K562 (cell line): Measurements from ENCODE around the gene SRP54. TPM values are rescaled to one million over a fixed set of nuclear protein-coding genes. Genes with fewer than 3 reads are reported as not detected.

Source experiments
- ATAC-seq: fragments of 200-7000 bp; cut with Tn5 transposase; 3 replicates; pipeline ENCODE4 v1.9.1; 2020; ENCODE audit warnings: moderate library complexity
- BruUV-seq: library from RNA; stranded (reverse); fragments of 400-500 nt; replicated peaks from 2 replicates; lab custom pipeline; 2021; lab: Mats Ljungman, UMichigan
- CTCF ChIA-PET: fragments of 300-600 bp; formaldehyde crosslinking; extraction: SDS; loops from one replicate; lab custom pipeline; 2021; ENCODE audit warnings: low intra/inter-chr PET ratio; lab: Yijun Ruan, JAX
- POLR2A ChIA-PET: fragments of 300-600, 350-650 bp; sonication (Branson Sonifier 250); formaldehyde crosslinking; extraction: SDS; loops from one replicate; lab custom pipeline; 2021; ENCODE audit warnings: antibody characterized with exemption, inconsistent platforms; lab: Yijun Ruan, JAX
- DNase-seq, 4 experiments: peaks; one replicate each; pipeline versions ENCODE4 v3.0.0 to v3.0.0-alpha.2; 2011 to 2018; ENCODE audit warnings: low spot score in 3 of 4, mixed read lengths in 3 of 4; ENCODE audit errors: extremely low read depth in 1 of 4
- FAIRE-seq: peaks from 2 replicates; lab custom pipeline; 2011; peaks lifted over from hg19 to GRCh38; lab: Jason Lieb, UNC
- H2AFZ ChIP-seq: 2 replicates; pipeline ENCODE4 v1.6.0; 2011; ENCODE audit warnings: low read depth, low read length, control low read depth, inconsistent platforms
- H3K27ac ChIP-seq: fragments of 200-600 bp; 3 replicates; pipeline ENCODE4 v1.8.0; 2011; ENCODE audit warnings: low read depth, mild to moderate bottlenecking, control low read depth, inconsistent platforms, low read length, moderate library complexity, mixed read lengths; ENCODE audit errors: extremely low read depth
- H3K27me3 ChIP-seq, 2 experiments: fragments of 300-600 bp in 1 of 2; 2 replicates in 1 of 2; 3 replicates in 1 of 2; pipeline versions ENCODE4 v1.6.0 to v1.8.0; 2011; ENCODE audit warnings: inconsistent platforms in 2 of 2, low read length in 2 of 2, mild to moderate bottlenecking in 1 of 2, mixed read lengths in 1 of 2, moderate library complexity in 1 of 2; ENCODE audit not compliant: control insufficient read depth in 2 of 2, insufficient read depth in 2 of 2
- H3K36me3 ChIP-seq: fragments of 300-600 bp; 3 replicates; pipeline ENCODE4 v1.8.0; 2011; ENCODE audit warnings: mild to moderate bottlenecking, low read length, inconsistent platforms; ENCODE audit not compliant: control insufficient read depth, insufficient read depth
- H3K4me1 ChIP-seq, 2 experiments: fragments of 200-600 bp in 1 of 2; replicated peaks in 1 of 2; 2 replicates in 1 of 2; 3 replicates in 1 of 2; pipeline versions ENCODE4 v1.5.1 to v1.8.0; 2011; ENCODE audit warnings: inconsistent platforms in 2 of 2, low read length in 2 of 2, mild to moderate bottlenecking in 1 of 2, mixed read lengths in 1 of 2, moderate library complexity in 1 of 2; ENCODE audit not compliant: control insufficient read depth in 2 of 2, insufficient read depth in 2 of 2
- H3K4me2 ChIP-seq: 2 replicates; pipeline ENCODE4 v1.6.1; 2011; ENCODE audit warnings: low read length, control low read depth, inconsistent platforms, mixed read lengths; ENCODE audit not compliant: insufficient read depth
- H3K4me3 ChIP-seq: fragments of 200-600 bp; sonication (generic), shearing (Covaris generic); 2 replicates; pipeline ENCODE4 v1.5.1; 2016; ENCODE audit warnings: control low read depth, inconsistent platforms
- H3K79me2 ChIP-seq: fragments of 200-600 bp; 3 replicates; pipeline ENCODE4 v1.8.0; 2011; ENCODE audit warnings: low read length, inconsistent platforms; ENCODE audit not compliant: control insufficient read depth, insufficient read depth
- H3K9ac ChIP-seq, 2 experiments: 2 replicates each; pipeline versions ENCODE4 v1.6.0 to v1.6.1; 2011; ENCODE audit warnings: low read depth in 2 of 2, low read length in 2 of 2, control low read depth in 1 of 2, inconsistent platforms in 1 of 2, mild to moderate bottlenecking in 1 of 2, mixed read lengths in 1 of 2; ENCODE audit not compliant: insufficient read depth in 1 of 2
- H3K9me1 ChIP-seq: one replicate; pipeline ENCODE4 v1.6.0; 2011; ENCODE audit warnings: inconsistent platforms, mild to moderate bottlenecking, low read length, moderate library complexity; ENCODE audit not compliant: control insufficient read depth, insufficient read depth
- H3K9me3 ChIP-seq: replicated peaks from 2 replicates; pipeline ENCODE4 v1.5.1; 2011; ENCODE audit warnings: low read depth, low read length, inconsistent platforms; ENCODE audit not compliant: control insufficient read depth, insufficient read depth
- H4K20me1 ChIP-seq: replicated peaks from 2 replicates; pipeline ENCODE4 v1.6.1; 2011; ENCODE audit warnings: low read length, inconsistent platforms, mixed read lengths; ENCODE audit not compliant: control insufficient read depth, insufficient read depth
- ADNP ChIP-seq: fragments of 200-800 bp; sonication (Bioruptor generic); IDR thresholded peaks from 2 replicates; pipeline ENCODE4 v1.6.1; 2016; ENCODE audit warnings: missing genetic modification characterization, missing compliant biosample characterization
- ATF1 ChIP-seq, 2 experiments: fragments of 450-650 bp in 1 of 2; IDR thresholded peaks; 2 replicates each; pipeline ENCODE4 v1.6.1; 2016; ENCODE audit warnings: missing compliant biosample characterization in 1 of 2, missing genetic modification characterization in 1 of 2
- ATF7 ChIP-seq: fragments of 450-650 bp; IDR thresholded peaks from 2 replicates; pipeline ENCODE4 v1.7.1; 2014; ENCODE audit warnings: mild to moderate bottlenecking, moderate library complexity
- BRD9 ChIP-seq: fragments of 450-650 bp; IDR thresholded peaks from 2 replicates; pipeline ENCODE4 v1.6.1; 2018; ENCODE audit warnings: low read depth; ENCODE audit not compliant: partially characterized antibody
- CBX3 ChIP-seq, 2 experiments: IDR thresholded peaks; 1 replicate in 1 of 2; 2 replicates in 1 of 2; pipeline ENCODE4 v1.6.1; 2012; ENCODE audit warnings: inconsistent platforms in 2 of 2, low read length in 2 of 2, borderline replicate concordance in 1 of 2, control low read depth in 1 of 2
- EGR1 ChIP-seq: fragments of 450-650 bp; conservative IDR thresholded peaks from 2 replicates; pipeline ENCODE4 v1.6.1; 2017; ENCODE audit warnings: mild to moderate bottlenecking
- FOXK1 ChIP-seq: sonication (generic); formaldehyde crosslinking; IDR thresholded peaks from 2 replicates; pipeline ENCODE4 v1.8.0; 2022; ENCODE audit warnings: missing genetic modification reagents, mild to moderate bottlenecking, borderline replicate concordance
- GMEB1 ChIP-seq: fragments of 250-450 bp; sonication (Bioruptor Pico); IDR thresholded peaks from 2 replicates; pipeline ENCODE4 v1.4.0; 2020; ENCODE audit warnings: mild to moderate bottlenecking
- ILK ChIP-seq: fragments of 450-650 bp; IDR thresholded peaks from 2 replicates; pipeline ENCODE4 v1.6.1; 2016; ENCODE audit warnings: missing genetic modification characterization, low read depth, mild to moderate bottlenecking, missing compliant biosample characterization, moderate library complexity, borderline replicate concordance
- MYNN ChIP-seq, 2 experiments: sonication (generic); formaldehyde crosslinking in 1 of 2; IDR thresholded peaks; 2 replicates each; pipeline versions ENCODE4 v1.5.0 to v1.6.1; 2016 to 2020; ENCODE audit warnings: antibody characterized with exemption in 1 of 2, missing genetic modification reagents in 1 of 2
- NONO ChIP-seq, 2 experiments: fragments of 200-400 bp in 1 of 2; fragments of 450-650 bp in 1 of 2; formaldehyde crosslinking in 1 of 2; IDR thresholded peaks; 2 replicates each; pipeline ENCODE4 v1.6.1; 2017; ENCODE audit warnings: low read depth in 2 of 2, mild to moderate bottlenecking in 2 of 2, moderate library complexity in 2 of 2, low read length in 1 of 2
- PRPF4 ChIP-seq: fragments of 200-400 bp; formaldehyde crosslinking; IDR thresholded peaks from one replicate; pipeline ENCODE4 v1.6.1; 2017; ENCODE audit warnings: low read length, low read depth, mild to moderate bottlenecking; ENCODE audit not compliant: insufficient read depth, poor library complexity, severe bottlenecking
- SIN3A ChIP-seq, 2 experiments: fragments of 150-350 bp in 1 of 2; IDR thresholded peaks; 2 replicates each; pipeline ENCODE4 v1.6.1; 2011 to 2016; ENCODE audit warnings: borderline replicate concordance in 2 of 2, low read depth in 2 of 2, low read length in 2 of 2, mild to moderate bottlenecking in 2 of 2, moderate library complexity in 2 of 2; ENCODE audit not compliant: control insufficient read depth in 1 of 2
- SIN3B ChIP-seq: fragments of 450-650 bp; IDR thresholded peaks from 2 replicates; pipeline ENCODE4 v1.6.1; 2017; ENCODE audit warnings: low read depth, mild to moderate bottlenecking, moderate library complexity
- TCF15 ChIP-seq: fragments of 250-450 bp; sonication (Bioruptor Pico); IDR thresholded peaks from 2 replicates; pipeline ENCODE4 v1.8.0; 2022; ENCODE audit warnings: moderate library complexity, mild to moderate bottlenecking, inconsistent platforms
- TFAM ChIP-seq: fragments of 250-450 bp; sonication (Bioruptor Pico); conservative IDR thresholded peaks from 2 replicates; pipeline ENCODE4 v1.5.0; 2021; ENCODE audit warnings: mild to moderate bottlenecking, moderate library complexity
- ZHX1 ChIP-seq: fragments of 150-350 bp; conservative IDR thresholded peaks from 2 replicates; pipeline ENCODE4 v1.6.1; 2014; ENCODE audit warnings: low read length
- WGBS: fragments of 100-300 bp; shearing (Covaris generic); methylation state at CpG from one replicate; pipeline ENCODE4 v1.1.6; 2016; ENCODE audit warnings: low coverage, mixed read lengths; ENCODE audit not compliant: insufficient coverage; ENCODE audit errors: missing lambda C conversion rate; 5-methylcytosine and 5-hydroxymethylcytosine counted together
- in situ Hi-C: fragments of 300-500 bp; cut with MboI; formaldehyde crosslinking; loops from 4 replicates; pipeline ENCODE4 v1.15.0; 2018; ENCODE audit warnings: inconsistent platforms, mixed read lengths
- intact Hi-C: fragments of 100-400 bp; cut with micrococcal nuclease; formaldehyde crosslinking; loops from 2 replicates; pipeline ENCODE4 v1.14.2; 2022
- polyA plus RNA-seq, 8 experiments: library from polyadenylated mRNA; depleted of rRNA in 4 of 8; stranded (reverse) in 5 of 8; unstranded in 3 of 8; fragments of >200 nt; fragmentation: Nextera tagmentation in 2 of 8; fragmentation: Illumina TruSeq in 1 of 8; extraction: Ambion mirVana in 2 of 8; extraction: Trizol in 1 of 8; gene quantifications; 2 replicates each; pipeline versions ENCODE4 v1.2.1 to v1.2.3, GENCODE V29; 2011 to 2014; ENCODE audit warnings: inconsistent platforms in 1 of 8, missing spikeins in 1 of 8
- total RNA-seq, 7 experiments: library from RNA; depleted of rRNA in 6 of 7; stranded (reverse); fragments of >200 nt in 6 of 7; fragmentation: Illumina TruSeq in 2 of 7; extraction: Trizol in 2 of 7; gene quantifications; 2 replicates each; pipeline versions ENCODE4 v1.2.1 to v1.2.3, GENCODE V29; 2011 to 2021; ENCODE audit warnings: low replicate concordance in 1 of 7

The SRP54 gene
- total and polyA plus RNA-seq, 9 of the 15 experiments (the other 6 are each of a cell fraction or from before 2014, with no cell fraction given): 28.6 to 69.8 (median 51.7) TPM

- no peaks in the 10 kb centered on the region for H4K20me1 ChIP-seq
- no peaks in the 10 kb centered on the region for H3K9me1 ChIP-seq
- peaks cover 0 to 4% of the 10 kb centered on the region in 2 experiments; a peak in 3 of 5 replicates for H3K4me1 ChIP-seq
- in situ Hi-C loops (no loop called here), intact Hi-C loops (loop anchor here (10.0 kb wide), 1 partner anchor 429 kb away; no protein-coding TSS in a partner anchor)
- H3K27ac ChIP-seq: no peak overlapping the region
- FAIRE-seq: no peak
- no peaks in the 10 kb centered on the region for H3K36me3 ChIP-seq
- CTCF ChIA-PET: no interaction called here
- 47% methylated on average over 3 of the region's 3 CpGs for WGBS
- TF ChIP-seq EGR1 (no peak), BRD9 (no peak), SIN3A (IDR thresholded peaks at IDR 0.05; ENCODE audit: borderline replicate concordance in 2 of 2, control insufficient read depth in 1 of 2, low read depth in 2 of 2, low read length in 2 of 2) (no peak), TFAM (CRISPR knock-in tag) (no peak), CBX3 (IDR thresholded peaks at IDR 0.05; ENCODE audit: borderline replicate concordance in 1 of 2, low read length in 2 of 2) (no peak), PRPF4 (no peak), ATF1 (CRISPR knock-in tag; IDR thresholded peaks at IDR 0.05) (no peak), ATF1 (tag; IDR thresholded peaks at IDR 0.05) (no peak), ILK (tag) (no peak), ZHX1 (no peak), ADNP (no peak), GMEB1 (CRISPR knock-in tag) (no peak), ATF7 (no peak), FOXK1 (CRISPR knock-in tag) (no peak), TCF15 (no peak), NONO (IDR thresholded peaks at IDR 0.05; ENCODE audit: low read depth in 2 of 2, low read length in 1 of 2) (no peak), MYNN (IDR thresholded peaks at IDR 0.05) (no peak), MYNN (CRISPR knock-in tag; IDR thresholded peaks at IDR 0.05) (no peak), SIN3B (no peak)
- BruUV-seq: no TSS peak
- H3K9ac ChIP-seq: no peak overlapping the region
- POLR2A ChIA-PET: interaction anchor here (0.6 kb wide), 1 partner anchor 137 kb away, joined by 3 read pairs; the partner anchor contains the start of gene PRORP
- no peak overlapping the region for H3K4me2 ChIP-seq
- no peaks in the 10 kb centered on the region for H3K9me3 ChIP-seq
- H3K4me3 ChIP-seq: no peak overlapping the region
- H2AFZ ChIP-seq: no peak overlapping the region
- H3K79me2 ChIP-seq: peaks cover 91% of the 10 kb centered on the region
- no peaks in the 10 kb centered on the region for H3K27me3 ChIP-seq
- no peak for ATAC-seq
- no peak for DNase-seq
Measured at GRCh38 chr14:34985740-34986139, 2.9 kb downstream of the SRP54 start.
